Keratinocyte (primary cell): ENCODE data around the gene DSG4.

Source experiments
- EZH2 ChIP-seq: IDR thresholded peaks from one replicate; pipeline ENCODE4 v1.6.1; 2012; ENCODE audit warnings: inconsistent platforms, mild to moderate bottlenecking, low read length, moderate library complexity
- TF ChIP-seq, protein P1 (sequence below), 3 experiments: IDR thresholded peaks in 1 of 3; conservative IDR thresholded peaks in 1 of 3; optimal IDR thresholded peaks in 1 of 3; 2 replicates in 2 of 3; 3 replicates in 1 of 3; pipeline versions ENCODE3 to v1.5.1; 2011; ENCODE audit warnings: low read length in 3 of 3, mild to moderate bottlenecking in 3 of 3, moderate library complexity in 2 of 3, control low read depth in 1 of 3, inconsistent platforms in 1 of 3; ENCODE audit not compliant: insufficient read depth in 2 of 3; ENCODE audit errors: extremely low read depth in 1 of 3

DNA sequence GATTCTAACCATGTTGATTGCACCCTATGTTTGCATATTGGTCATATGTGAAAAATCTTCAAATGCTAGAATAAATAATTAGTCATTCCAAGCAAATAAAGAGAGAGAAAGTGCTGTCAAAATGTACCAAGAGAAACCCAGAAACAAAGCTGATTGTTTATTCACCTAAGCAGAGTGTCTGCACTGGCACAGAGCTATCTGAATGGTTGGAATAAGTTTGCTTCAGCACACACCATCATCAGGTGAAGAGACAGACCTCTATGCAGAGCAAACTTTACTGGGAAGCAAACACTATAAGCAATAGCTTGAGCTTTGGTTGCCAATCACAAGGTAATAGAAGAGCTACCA is 25.4 kb downstream of the DSG4 start:
- TF ChIP-seq, protein P1, sequence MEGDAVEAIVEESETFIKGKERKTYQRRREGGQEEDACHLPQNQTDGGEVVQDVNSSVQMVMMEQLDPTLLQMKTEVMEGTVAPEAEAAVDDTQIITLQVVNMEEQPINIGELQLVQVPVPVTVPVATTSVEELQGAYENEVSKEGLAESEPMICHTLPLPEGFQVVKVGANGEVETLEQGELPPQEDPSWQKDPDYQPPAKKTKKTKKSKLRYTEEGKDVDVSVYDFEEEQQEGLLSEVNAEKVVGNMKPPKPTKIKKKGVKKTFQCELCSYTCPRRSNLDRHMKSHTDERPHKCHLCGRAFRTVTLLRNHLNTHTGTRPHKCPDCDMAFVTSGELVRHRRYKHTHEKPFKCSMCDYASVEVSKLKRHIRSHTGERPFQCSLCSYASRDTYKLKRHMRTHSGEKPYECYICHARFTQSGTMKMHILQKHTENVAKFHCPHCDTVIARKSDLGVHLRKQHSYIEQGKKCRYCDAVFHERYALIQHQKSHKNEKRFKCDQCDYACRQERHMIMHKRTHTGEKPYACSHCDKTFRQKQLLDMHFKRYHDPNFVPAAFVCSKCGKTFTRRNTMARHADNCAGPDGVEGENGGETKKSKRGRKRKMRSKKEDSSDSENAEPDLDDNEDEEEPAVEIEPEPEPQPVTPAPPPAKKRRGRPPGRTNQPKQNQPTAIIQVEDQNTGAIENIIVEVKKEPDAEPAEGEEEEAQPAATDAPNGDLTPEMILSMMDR (optimal IDR thresholded peaks at IDR 0.05 in 1 of 3, IDR thresholded peaks at IDR 0.05 in 1 of 3, conservative IDR thresholded peaks at IDR 0.05 in 1 of 3; ENCODE audit: extremely low read depth in 1 of 3, insufficient read depth in 2 of 3, low read length in 3 of 3): no peak
- no peak for TF ChIP-seq EZH2
